ENCODE measurements around the gene SPATA9.

GRCh38 chr5:95731571-95732554, 49.1 kb upstream of the SPATA9 start:
- TF ChIP-seq CTCF (IDR thresholded peaks at IDR 0.05): no peak
- no peak for TF ChIP-seq POLR2A (IDR thresholded peaks at IDR 0.05)
